GM21526 (cell line): ENCODE data around the gene FBLN2.
"Not testable (repeated sequence)": the region's sequence is repeated elsewhere in the genome, so short reads cannot be mapped to it uniquely, and the experiment has no call there.

Source experiments
- ATAC-seq: cut with Tn5 transposase; IDR thresholded peaks from one replicate; pipeline ENCODE4 v1.9.1; 2021; ENCODE audit warnings: moderate library complexity; ENCODE audit not compliant: unreplicated experiment, low FRiP score

FBLN2 gene

DNA sequence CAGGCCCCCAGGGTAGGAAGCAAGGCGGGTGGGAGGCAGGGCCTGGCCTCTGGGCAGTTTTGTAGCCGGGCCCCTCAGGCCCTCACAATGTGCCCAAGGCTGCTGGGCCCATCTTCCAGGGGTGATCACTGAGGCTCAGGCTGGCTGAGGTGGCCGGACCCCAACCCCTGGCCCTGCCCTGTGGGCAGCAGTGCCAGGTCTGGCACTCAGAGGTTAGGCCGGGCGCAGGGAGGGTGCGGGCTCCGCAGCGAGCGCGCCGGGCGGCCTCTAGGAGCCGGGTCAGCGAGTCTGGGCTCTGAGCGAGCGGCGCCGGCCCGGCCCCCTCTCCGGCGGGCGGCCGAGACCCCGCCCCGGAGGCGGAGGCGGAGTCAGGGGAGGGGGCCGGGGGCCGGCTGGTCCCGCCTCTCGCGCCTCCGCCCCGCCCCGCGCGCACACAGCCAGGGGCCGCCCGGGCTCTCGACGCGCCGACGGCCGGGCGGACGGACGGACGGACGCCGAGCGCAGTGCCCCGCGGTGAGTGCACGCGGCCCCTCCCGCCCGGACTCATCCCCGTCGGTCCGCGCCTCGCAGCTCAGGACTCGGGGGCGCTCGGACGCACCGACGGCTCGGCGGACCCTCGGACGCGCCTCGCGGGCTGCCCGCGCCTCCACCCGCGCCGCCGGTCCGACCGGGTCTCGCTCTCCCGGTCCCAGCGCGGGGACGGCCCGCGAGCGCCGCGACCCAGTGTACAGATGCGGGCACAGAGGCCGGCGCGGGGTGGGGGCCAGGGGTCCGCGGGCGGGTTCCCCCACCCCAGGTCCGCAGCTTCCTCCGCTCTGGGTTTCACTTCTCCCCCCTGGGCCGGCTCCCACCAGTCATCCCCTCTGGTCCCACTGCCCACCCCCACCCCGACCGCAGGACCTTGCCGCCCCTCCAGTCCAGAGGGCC, at the start of gene FBLN2:
TSS of gene FBLN2 (plus strand) at position 430 of the 927 bp plus-strand sequence. CDS start 21,231 bp downstream, outside the sequence.
- no peak for ATAC-seq

DNA sequence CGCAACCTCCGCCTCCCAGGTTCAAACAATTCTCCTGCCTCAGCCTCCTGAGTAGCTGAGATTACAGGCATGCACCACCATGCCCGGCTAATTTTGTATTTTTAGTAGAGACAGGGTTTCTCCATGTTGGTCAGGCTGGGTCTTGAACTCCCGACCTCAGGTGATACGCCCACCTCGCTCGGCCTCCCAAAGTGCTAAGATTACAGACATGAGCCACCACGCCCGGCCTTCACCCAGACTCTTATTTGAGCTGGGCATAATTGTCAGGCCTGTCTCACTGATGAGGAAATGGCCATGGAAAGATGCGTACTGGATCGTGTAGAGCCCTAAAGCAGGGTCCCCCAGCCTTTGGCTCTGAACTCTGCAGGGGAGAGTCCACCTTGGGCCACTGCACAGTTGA, 49.7 kb upstream of the FBLN2 start:
- not testable (repeated sequence) for ATAC-seq

DNA sequence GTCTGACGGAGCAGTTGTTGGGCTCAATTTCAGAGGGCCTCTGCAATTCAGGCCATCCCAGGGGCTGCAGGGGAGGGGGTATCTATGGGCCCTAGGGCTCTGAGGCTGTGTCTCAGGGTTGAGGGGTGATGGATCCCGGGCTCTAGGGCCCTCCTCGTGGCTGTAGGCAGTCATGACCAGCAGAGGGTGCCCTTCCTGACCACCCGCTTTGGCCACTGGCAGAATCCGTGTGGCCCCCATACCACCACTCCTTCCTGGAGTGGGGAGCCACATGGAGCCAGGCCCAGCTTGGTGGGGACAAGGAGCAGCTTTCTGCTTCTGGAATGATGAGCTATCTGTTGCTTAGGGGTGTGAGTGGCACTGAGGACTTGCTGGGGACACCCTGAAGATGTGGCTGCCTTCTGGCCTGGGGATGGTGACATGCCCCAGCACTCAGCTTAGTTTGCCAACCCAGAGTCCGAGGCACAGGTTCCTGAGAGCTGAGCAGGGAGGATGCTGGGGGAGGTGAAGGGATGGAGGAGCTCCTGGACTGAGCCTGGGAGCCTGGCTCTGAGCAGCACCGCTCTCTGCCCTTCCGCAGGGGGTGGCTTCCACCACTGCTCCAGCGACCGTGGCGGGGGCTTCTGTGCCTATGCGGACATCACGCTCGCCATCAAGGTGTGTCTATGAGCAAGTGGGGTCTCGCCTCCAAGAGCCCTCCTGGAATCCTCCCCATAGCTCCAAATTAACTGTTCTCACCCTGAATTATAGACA, 48.6 kb upstream of the FBLN2 start:
- no peak for ATAC-seq

DNA sequence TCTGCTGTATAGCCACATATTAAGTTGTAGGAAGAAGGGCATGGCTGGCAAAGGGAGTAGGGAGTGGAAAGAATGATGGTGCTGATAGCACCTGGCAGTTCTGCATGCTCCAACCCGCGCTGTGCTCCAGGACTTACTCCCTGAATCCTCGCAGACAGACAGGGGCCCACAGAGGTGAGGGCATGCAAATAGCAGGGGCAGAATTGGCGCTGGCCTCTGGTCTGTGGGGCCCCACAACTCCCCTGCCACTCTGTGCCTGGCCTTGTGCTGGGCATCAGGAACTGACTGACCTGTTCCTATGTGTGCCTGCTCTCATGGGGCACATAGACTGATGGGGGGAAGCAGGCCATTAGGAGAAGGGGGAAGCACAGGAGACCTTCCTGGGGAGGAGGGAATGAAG, 47.9 kb upstream of the FBLN2 start:
- ATAC-seq, result no peak

DNA sequence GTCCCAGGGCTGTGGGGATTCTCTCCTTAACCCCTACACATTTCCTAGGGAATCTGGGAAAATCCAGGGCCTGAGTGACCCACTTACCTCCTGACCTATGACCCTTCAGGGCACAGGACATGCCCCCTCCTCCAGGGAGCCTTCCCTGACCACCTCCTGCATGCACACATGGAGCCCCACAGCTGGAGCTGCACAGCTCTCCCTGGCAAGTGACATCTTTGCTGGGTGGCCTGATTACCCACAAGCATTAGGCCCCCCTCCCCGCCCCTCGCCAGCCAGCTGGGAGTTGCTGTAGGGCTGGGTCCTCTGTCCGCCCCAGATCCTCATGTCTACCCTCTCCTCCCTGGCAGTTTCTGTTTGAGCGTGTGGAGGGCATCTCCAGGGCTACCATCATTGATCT, 47.4 kb upstream of the FBLN2 start:
- no peak for ATAC-seq

DNA sequence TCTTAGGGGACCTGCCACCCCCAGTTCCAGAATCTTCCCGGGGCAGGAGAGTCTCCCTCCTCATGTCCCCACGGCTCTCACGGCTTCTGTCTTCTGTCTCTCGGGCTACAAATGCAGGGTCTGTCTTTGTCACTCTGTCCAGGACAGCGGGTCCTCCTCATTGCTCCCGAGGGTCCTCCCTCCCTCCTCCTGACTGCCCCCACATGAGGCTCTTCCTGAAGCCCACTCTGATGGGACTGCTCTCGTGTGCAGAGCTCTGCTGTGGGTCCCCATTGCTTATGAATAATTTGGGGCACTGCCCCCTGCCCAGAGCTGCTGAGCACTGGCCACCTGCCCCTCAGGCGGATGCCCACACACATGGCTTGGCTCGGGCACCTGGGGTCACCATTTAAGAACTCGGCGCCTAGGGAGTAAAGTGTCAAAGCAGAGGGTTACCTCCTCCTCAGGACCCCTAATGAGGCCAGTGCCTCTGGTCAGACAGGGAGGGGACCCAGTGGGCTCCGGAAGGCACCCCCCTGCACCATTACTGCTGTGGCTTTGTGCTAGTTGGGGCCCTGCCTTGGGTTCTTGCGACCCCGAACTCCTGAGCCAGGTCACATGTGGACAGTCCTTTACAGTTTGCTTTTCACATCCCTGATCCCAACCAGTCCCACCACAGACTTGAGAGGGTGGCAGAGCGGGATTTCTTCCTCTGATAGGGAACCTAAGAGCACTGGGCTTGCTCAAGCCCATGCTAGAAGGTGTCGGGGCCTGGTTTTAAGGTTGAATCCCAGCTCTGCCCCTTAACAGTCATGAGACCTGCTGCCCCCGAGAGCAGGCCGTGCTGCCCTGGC, 46.8 kb upstream of the FBLN2 start:
- ATAC-seq, result no peak

DNA sequence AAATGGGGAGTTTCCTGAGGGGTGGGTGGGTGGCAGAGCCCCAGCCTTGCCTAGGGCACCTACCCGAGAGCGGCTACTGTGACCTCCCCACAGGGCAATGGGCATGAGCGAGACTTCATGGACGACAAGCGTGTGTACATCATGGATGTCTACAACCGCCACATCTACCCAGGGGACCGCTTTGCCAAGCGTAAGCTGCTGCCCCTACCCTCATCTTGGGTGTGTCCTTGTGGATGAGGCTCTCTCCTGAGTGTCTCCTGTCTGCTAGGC, 46.2 kb upstream of the FBLN2 start:
- ATAC-seq, result no peak

DNA sequence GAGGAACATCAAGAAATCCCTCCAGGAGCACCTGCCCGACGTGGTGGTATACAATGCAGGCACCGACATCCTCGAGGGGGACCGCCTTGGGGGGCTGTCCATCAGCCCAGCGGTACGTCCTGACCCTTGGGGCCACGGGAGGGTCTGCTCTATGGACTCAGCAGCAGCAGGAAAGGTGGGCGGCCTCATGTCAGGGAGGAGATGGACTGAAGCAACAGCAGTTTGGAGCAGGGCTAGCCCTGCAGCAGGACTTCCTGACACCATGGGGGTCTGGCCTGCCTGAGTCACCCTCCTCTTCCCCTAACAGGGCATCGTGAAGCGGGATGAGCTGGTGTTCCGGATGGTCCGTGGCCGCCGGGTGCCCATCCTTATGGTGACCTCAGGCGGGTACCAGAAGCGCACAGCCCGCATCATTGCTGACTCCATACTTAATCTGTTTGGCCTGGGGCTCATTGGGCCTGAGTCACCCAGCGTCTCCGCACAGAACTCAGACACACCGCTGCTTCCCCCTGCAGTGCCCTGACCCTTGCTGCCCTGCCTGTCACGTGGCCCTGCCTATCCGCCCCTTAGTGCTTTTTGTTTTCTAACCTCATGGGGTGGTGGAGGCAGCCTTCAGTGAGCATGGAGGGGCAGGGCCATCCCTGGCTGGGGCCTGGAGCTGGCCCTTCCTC, 44.6 kb upstream of the FBLN2 start:
- no peak for ATAC-seq

DNA sequence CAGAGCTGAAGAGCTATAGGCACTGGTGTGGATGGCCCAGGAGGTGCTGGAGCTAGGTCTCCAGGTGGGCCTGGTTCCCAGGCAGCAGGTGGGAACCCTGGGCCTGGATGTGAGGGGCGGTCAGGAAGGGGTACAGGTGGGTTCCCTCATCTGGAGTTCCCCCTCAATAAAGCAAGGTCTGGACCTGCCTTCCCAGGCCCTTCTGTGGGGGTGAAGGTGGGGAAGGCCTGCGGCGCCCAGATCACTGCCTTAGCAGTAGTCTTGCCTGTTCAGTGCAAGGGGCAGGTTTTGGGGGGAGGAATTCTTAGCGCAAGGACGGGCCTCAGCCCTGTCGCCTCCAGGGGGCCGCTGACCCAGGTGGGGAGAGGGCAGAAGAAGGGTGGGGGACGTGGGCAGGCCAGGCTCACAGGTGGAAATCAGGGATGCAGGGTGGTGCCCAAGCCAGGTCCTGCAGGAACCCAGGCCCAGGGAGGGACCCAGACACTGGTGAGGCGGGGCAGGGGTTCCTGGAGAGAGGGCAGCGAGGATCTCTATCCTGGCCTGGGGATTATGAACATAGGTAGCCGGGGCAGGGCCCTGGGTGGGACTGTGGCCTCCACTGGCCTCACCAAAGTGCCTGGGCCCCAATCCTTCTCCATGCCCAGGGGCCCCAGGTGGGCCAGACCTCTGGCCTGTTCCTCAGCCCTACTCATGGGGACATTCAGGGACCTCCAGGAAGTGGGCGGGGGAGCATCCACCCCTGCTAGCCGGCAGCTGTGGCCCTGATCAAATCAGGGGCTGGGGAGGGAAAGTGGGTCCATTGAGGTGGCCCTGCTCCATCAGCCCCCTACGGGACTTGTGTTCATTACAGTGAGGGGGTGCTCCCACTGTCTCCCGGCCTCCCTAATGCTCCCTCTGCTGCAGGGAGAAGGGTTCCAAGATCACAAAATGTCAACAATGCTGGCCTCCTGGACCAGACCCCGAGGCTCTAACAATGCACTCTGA, 43.5 kb upstream of the FBLN2 start:
- no peak for ATAC-seq

DNA sequence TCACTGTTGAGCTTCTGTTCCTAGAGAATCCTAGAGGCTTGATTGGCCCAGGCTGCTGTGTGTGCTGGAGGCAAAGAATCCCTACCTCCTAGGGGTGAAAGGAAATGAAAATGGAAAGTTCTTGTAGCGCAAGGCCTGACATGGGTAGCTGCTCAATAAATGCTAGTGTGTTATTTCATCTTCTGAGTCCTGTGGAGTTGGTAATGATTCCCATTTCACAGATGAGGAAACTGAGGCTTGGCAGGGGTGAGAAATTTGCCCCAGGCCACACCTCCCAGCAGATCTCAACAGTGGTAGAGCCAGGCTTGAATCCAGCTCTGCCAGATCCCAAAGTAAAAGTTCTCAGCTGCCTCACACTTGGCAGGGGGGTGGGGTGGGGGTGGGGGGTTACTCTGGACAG, 42.7 kb upstream of the FBLN2 start:
- no peak for ATAC-seq

DNA sequence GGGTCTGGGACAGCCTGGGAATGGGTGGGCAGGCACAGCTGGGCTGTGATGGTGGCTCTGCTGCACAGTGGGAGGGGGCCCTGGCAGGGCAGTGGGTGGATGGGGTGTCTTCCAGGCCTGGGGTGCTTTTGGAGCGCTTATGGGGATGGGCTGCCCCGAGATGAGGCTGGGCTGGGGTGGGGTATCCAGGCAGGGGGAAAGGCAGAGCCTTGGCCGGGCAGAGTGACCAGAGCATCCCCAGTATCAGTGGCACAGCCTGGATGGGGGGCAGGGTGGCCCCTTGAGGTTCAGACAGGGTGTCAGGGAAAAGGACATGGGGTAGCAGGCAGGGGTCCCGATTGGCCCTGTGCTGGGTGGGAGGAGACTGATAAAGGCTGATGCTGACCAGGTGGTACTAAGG, 42.2 kb upstream of the FBLN2 start:
- no peak for ATAC-seq

DNA sequence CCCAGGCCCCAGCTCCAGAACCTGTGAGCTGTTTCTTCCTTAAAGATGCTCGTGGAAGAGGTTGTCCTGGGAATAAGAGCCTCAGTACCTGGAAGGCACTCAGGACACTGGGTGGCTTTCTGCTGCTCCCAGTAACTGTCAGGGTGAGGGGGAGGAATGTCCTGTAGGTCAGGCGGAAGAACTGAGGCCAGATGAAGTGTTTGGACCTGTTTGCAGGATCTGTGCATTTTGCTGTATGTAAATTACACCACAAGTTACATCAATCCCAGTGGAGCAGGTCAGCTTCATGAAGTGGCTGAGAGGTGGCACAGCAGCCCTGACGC, 41.7 kb upstream of the FBLN2 start:
- ATAC-seq, result no peak

DNA sequence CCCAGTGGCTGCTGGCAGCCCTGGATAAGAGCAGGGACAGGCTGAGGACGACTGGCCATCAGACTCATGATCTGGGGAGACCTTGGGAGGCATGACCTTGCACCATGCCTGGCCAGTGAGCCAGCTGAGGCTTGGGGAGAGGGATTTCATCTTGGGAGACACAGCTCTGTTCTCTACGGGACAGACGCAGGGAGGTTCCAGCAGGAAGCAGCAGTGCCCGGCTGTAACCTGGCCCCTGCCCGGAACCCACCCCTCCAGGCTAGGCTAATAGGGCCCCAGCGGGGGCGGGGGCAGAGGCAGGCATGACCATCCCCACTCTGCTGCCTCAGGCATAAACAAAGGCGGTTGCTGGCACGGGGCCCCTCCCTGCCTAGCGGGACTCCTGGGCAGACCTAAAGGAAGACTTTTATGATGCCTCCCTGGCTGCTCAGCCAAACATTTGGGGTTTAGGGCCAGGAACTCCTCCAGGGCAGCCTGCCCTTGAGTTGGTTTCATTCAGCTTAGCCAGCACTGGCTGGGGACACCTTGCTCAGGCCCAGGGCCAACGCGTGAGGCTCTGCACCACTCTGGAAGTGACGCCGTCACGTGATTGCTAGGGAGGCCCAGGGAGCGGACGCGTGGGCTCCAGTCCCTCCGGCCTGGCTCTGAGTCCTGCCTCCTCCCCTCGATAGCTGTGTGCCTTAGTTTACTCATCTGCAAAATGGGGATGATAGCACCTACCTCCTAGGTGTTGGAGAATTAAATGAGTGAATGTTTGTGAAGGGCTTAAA, 41.2 kb upstream of the FBLN2 start:
- no peak for ATAC-seq

DNA sequence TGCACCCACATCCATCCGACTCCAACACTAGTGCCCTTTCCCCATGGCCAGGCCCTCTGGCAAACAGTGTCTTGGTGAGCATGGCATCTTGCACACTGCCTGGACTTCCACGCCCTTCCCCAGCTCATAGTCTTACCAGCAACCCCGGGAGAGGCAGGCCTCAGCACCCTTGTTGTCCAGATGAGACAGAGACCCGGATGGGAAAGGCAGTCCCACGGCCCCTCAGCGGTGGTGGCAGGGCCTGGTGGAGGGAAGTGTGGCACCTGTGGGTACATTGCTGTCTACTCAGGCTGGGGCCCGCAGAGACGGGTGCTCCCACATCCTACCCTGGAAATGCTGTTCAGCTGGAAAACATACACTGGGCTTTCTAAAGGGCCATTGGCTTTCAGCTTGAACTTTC, 40.4 kb upstream of the FBLN2 start:
- no peak for ATAC-seq

DNA sequence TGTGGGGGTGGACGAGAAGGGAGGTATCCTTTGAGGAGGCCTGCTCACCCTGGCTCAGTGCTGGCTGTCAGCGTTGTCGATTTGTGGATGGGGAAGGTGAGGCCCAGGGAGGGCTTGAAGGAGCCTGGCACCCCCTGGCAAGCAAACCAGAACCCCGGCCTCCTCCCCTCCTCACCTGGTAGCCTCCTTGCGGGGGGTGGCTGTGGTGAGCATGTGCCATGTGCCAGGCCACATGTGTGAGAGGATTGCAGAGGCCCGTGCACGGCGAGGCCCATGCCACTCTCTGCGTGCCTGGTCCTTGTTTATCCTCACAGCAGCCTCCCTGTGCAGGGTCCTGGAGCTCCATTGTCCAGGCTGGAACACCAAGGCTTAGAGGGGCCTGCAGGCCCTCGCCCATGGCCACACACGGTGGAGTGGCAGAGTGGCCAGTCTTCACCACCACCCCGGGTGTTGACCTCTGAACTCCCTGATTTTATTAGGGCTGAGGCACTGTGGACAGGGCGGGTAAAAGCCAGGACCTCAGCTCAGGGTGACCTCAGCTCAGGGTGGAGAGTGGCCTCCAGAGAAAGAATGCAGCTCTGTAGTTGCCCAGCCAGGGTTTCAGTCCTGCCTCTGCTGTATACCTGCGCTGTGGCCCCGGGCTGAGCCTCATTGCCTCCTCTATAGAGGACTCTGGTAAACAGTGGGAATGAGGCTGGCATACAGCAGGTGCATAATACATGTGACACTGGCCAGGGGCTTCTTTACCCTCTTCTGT, 39.7 kb upstream of the FBLN2 start:
- no peak for ATAC-seq

DNA sequence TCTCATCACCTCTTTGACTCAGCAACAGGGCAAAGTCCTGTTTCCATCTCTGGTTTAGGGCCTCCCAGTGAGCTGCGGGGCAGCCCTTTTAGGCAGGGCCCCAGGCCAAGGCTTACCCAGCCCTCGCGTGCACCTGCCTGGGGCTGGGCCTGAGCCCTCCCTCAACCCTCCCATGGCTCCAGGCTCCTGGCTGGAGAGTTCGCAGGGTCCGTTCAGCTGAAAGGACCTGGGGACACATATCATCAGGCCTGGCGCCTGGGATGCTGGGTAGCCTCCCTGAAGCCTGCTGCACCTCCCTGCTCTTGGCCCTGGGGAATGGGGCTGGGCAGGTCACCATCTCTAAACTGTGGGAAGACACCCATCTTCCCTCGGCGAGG, 39.1 kb upstream of the FBLN2 start:
- ATAC-seq, result no peak

DNA sequence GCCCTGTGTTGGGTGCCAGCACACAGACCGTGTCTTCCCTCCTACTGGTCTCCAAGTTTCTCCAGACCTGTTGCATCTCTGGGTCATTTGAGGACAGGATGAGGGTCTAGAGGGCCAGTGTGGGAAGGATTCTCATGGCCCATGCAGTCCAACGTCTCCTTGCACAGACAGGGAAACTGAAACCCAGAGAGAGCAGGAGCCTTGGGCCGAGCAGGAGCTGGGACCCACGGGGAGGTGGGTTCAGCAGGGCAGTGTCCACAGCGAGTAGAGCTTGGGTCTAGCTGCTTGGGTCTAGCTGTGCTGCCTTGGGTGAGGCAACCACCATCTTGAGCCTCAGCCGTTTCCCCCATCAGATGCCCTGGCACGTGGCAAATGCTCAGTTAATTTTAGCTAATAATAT, 36.5 kb upstream of the FBLN2 start:
- ATAC-seq, result no peak
